HG02678 (cell line): ENCODE results near the gene SLC16A12.
A peak's percentile ranks its signal among the peaks of the same experiment; 100 is the strongest.

Experiments used
- ATAC-seq: cut with Tn5 transposase; IDR thresholded peaks from one replicate; pipeline ENCODE4 v1.9.1; 2021; ENCODE audit warnings: mild to moderate bottlenecking, moderate library complexity; ENCODE audit not compliant: unreplicated experiment

The SLC16A12 gene

GRCh38 chr10:89535171-89536012 is at the start of gene SLC16A12:
SLC16A12 (minus strand) TSS chr10:89535594; CDS start chr10:89462578, 73,016 bp downstream.
- no peak for ATAC-seq

DNA sequence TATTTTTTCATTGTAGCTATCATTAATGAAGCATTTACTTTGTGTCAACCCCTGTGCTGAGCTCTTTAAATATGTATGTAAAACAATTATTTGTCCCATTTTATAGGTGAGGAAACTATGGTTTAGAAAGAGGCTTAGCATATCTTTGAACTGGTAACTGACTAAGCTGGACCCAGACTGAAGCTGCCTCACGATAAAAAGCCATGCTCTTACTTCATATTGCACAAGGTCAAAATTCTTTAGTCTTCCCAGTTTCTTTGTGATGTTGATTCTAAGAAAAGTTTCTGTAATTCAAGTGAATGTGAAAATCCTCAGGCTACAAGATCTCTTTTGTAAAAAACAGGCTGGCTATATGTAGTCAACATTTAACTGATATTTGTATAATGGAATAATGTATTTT is 46.6 kb upstream of the SLC16A12 start:
- no peak for ATAC-seq

DNA sequence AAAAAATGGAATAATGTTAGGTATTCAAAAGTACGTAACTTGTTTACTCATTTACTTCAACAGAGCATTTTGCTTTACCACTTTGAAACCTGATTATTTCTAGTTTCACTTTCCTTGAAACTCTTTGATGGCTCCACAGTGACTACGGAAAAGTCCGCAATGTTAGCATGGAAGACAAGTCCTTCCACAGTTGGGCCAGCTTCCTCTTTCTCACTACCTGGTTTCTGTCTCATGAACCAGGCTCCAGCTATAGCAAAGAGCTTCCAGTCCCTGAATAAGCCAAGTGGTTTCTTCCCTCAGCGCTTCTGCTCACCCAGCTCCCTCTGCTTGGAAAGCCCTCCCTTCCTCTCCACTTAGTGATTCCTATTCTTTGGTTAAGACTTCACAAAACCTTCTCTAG is 44.8 kb upstream of the SLC16A12 start:
- ATAC-seq = no peak

GRCh38 chr10:89576696-89577095 is 41.3 kb upstream of the SLC16A12 start:
- ATAC-seq = no peak

GRCh38 chr10:89576022-89576421 is 40.6 kb upstream of the SLC16A12 start:
- no peak for ATAC-seq

- no peak for ATAC-seq
These were observed 39.6 kb upstream of the SLC16A12 start for GRCh38 chr10:89575031-89575430.

DNA sequence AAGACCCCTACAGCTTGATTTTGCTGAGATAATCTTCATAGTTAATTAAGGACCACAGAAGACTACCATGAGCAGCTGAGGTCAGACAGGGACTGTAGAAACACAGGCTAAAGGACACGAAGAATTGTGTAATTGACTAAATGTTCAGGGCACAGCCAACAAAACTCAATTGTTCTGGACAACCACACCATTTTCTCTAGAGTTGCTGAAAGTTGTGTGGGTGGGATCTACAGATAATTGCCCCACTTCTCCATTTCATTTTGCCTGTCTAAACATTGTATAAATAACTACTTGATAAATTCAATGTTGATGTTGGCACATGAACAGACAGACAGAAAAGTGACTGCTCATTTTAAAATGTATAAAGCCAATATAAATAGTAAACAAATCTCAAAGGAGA is 39.0 kb upstream of the SLC16A12 start:
- ATAC-seq = no peak

DNA sequence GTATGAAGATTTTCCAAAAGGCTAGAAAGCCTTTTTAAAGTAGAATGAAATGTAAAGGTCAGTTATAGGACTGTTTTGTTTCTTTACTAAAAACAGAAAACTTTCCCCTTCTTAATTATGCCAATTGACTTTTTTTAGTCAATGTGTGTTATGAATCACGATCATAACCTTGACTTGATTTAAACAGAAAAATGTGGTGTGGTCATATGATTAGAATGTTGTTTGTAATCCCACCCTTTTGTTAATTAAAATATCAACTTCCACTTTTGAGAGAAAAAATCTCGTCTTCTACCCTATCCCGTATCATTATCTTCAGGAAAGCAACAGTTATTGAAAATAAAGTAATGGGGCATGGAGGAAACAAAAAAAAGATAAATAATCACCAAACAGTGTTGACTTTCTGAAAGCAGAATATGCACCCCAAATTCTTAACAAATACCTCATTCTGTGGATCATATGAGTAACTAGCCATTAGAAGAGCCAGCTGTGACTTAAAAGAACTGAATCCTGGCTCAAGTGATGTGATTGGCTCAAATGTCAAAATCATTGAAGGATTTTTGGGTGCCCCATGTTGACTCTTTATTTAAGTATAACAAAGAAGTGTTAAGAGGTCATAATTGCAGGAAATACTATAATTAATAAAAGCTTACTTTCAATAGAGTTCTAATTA is 32.3 kb upstream of the SLC16A12 start:
- no peak for ATAC-seq

DNA sequence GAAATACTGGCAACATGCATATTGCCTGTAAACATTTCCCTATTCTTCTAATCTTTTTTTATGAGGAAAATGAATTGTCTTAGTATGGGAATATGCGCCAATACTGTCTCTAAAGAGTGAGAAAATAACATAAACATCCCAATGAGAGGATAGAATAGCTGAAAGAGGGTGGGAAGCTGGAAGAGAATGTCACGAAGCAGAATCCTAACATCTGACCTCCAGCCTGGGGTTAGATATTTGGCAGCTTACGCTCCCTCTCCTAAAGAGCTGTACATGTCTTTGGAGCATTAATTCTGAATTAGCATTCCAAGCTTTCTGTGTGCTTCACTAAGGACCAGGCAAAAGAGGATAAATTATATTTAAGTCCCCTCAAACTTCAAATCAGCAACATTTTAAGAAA is 31.6 kb upstream of the SLC16A12 start:
- no peak for ATAC-seq

- ATAC-seq = no peak
These were observed 30.9 kb upstream of the SLC16A12 start for GRCh38 chr10:89566095-89566950.

DNA sequence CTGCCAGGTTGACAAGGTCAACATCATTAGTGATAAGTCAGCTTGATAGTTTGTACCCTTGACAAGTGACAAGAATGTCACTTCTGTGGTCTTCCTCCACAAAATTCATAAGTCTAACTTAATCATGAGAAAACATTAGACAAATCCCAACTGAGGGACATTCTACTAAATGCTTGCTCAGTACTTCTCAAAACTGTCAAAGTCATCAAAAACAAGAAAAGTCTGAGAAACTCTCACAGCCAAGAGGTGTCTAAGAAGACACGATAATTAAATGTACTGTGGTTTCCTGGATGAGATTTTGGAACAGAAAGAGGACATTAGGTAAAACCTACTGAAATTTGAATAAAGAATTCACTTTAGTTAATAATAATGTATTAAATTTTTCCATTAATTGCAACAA is 29.8 kb upstream of the SLC16A12 start:
- no peak for ATAC-seq

DNA sequence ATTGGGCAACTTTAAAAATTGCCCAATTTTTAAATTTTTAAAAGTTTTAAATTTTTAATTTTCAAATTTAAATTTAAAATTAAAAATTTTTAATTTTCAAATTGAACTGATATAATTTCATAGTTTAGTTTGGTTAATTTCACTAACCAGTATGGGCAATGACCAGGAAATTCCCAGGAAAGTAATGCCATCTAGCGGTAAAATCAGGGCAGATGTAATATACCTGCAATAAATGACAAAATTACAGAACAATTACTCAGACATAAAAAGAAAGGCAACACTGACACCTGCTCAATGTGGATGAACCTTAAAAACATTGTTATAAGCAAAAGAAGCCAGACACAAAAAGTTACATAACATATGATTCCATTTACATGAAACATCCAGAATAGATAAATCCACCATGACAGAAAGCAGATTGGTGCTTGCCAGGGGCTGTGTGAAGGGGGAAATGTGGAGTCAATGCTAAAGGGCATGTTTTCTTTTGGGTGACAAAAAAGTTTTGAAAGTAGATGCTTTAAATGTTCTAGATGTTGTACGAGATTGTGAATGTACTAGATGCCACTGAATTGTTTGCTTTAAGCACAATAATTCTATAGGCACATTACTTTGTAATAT is 28.6 kb upstream of the SLC16A12 start:
- ATAC-seq = peak; percentile 58

- ATAC-seq = no peak
These were observed 27.9 kb upstream of the SLC16A12 start for GRCh38 chr10:89563311-89563710.

- ATAC-seq = no peak
These were observed 21.2 kb upstream of the SLC16A12 start for GRCh38 chr10:89556600-89556999.

GRCh38 chr10:89555688-89556445 is 20.5 kb upstream of the SLC16A12 start:
- no peak for ATAC-seq

DNA sequence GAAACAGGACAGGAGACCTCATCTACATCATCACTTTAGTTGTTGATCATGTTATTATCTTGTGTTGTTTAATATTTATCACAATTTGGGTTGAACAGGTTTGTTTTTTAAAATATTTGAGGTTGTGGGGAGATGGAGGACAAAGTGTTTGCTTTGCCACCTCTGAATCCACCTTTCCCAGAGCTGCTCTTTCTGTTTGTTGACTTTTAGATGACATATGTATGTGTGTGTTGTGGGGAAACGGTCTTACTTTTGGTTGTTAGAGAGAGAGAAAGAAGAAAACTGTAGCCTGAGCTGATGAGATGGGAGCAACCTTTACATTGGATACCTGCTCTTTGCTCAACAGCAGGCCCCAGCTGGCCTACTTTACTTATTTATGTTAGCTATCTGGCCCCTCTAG is 19.0 kb upstream of the SLC16A12 start:
- no peak for ATAC-seq

GRCh38 chr10:89553064-89553734 is 17.8 kb upstream of the SLC16A12 start:
- no peak for ATAC-seq

- ATAC-seq = no peak
These were observed 16.8 kb upstream of the SLC16A12 start for GRCh38 chr10:89552213-89552612.

GRCh38 chr10:89550509-89550908 is 15.1 kb upstream of the SLC16A12 start:
- ATAC-seq = no peak

DNA sequence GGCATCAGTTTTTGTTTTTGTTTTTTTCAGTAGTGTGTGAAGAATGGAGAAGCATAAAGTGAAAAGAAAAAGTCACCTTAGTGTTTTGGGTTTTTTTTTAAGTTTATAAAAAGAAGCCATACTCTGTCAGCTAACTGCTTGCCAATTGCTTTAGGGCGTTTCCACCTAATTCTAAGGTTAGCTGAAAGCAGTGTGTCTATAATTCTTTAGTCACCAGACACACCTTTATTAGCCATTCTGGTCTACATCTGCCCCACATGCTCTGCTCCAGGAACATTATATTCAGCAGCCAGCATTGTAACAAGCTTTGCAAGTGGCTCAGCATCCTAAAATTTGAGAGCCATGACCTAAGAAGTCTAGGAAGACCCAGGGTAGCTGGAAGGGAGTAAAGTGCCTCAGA is 14.1 kb upstream of the SLC16A12 start:
- ATAC-seq = no peak
